Umbilical cord (tissue), 2 donors: ENCODE results near the gene TMEM131. TPM values are rescaled to one million over a fixed set of nuclear protein-coding genes. Genes with fewer than 3 reads are reported as not detected.
"Not testable (repeated sequence)": the region's sequence is repeated elsewhere in the genome, so short reads cannot be mapped to it uniquely, and the experiment has no call there.

Experiments
- DNase-seq: peaks from one replicate; pipeline ENCODE4 v3.0.0-alpha.2; 2015; ENCODE audit warnings: low spot score
- total RNA-seq: library from RNA; depleted of rRNA; stranded (reverse); fragments of >200 nt; gene quantifications from one replicate; pipeline ENCODE4 v1.2.3, GENCODE V29; 2014; ENCODE audit warnings: low replicate concordance; ENCODE audit not compliant: insufficient read depth

TMEM131 gene
- total RNA-seq, 1 donor from 2014 or later, result 29.9 TPM

DNA sequence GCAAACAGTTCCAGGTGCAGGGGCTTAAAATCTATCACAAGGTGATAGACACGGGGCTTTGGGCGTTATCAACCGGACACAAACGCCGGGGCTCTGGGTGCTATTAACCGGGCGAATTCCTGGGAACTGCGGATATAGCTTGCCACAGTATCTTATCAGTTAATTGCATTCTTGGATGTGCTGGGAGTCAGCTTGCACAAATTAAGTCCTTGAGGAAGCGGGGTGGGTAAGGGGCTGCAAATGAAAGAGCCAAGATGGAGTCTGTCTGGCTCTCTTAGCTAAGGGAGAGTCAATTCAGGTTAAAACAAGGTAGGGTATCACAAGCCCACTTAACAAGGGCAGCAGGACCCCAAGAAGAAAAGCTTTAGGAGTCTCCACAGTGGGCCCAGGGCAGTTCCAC, 283.6 kb downstream of the TMEM131 start:
- not testable (repeated sequence) for DNase-seq

DNA sequence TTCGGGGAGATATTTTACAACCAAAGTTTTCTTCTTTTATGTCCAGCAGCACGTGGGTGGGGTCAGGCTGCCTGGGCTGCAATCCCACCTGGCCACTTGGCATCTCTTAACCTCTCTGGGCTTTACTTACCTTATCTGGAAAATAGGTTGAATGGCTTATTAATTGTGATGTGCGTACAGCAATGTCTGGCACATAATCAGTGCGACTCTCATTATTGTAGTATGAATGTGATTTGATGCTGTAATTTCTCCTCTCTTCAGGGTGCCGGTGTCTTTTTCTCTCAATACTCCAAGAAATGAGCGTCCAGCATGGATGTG, 284.4 kb downstream of the TMEM131 start:
- DNase-seq, result no peak

DNA sequence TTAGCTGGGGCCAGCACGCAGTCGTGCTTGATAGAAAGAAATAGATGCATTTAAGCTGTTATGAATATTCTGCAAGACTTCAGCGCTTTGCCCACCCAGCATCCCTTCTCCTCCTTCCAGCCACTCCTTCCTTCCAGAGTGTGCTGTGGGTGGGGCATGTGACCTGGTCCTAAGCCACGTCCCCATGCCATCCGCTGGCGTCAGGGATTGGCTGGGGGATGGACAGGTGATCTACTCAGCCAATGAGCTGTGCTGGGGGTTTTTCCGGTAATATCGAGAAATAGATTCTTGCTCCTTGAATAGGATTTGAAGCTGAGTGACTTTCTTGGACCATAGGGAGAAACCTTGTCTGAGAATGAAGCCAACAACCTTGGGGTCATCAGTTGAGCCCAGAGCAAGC, 287.1 kb downstream of the TMEM131 start:
- DNase-seq, result no peak

DNA sequence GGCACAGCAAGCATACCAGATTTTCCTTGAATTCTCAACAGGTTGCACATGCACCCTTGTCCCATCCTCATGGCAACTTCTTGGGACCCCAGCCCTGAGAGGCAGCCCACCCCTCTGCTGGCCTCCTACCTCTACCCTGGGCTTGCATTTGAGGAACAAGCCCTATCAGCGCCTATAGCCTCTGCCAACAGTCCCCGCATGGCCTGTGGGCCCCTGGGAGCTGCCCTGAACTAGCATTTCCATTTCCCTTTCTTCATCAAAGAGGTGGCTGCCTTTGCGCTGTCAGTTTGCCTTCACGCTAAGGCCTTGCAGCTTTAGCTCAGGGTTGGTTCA, 287.7 kb downstream of the TMEM131 start:
- DNase-seq, result no peak

DNA sequence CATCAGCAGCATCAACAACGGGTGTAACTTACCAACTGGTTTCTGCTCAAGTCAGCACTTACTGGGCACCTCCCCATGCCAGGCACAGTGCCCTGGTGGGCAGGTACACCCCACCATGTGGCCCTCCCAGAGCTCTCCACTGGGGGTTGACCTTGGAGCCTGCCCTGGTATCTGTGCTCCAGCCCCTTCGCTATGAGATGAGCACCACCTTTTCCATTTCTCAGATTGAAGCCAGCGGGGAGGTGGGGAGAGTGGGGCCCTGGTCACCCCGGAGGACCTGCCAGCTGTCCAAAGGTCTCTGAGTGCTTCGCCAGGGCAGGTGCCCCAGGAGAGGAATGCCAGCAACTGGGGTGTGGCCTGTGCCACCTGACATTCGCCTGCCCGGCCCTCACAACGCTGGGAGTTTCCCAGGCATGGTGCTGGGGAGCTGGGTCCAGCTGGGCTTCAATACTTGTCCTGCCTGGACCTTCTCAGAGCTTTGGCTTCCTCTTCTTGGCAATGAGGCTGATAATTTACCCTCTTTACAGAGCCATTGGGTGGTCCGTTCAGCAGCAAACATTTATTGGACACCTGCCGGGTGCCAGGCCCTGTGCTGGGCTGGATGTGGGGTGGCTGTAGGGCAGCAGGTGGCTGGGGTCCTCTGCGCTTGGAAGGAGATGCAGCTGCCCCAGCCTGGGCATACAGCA, 288.2 kb downstream of the TMEM131 start:
- DNase-seq, result no peak

DNA sequence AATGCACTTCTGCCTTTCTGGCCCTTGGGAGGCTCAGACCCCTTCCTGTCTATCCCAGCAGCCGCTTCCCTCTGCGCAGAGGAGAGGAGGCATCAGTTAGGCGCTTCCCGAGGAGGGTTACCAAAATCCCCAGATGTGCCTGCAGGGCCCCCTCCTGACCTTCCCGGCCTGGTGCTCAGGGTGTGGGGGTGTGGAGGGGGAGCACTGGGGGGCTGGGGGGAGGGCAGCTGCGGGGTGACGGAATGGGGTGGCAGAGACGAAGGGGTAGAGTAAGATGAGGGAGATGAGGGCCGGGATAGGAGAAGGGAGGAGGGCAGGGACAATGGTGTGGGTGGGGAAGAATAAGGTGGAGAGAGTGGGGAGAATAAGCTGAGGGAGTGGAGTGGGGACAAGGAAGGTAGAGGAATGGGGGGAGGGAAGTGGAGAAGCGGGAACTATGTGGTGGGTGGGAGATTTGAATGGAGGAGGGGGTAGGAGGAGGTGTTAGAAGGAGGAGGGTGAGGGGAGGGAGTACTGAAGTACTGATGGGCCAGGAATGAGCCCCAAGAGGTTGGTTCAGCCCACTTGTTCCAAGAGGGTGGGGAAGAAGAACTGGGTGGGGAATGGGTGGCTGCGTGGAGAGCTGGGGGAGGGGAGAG, 288.9 kb downstream of the TMEM131 start:
- DNase-seq, result no peak

Other genes with a start within 250 kb of the TMEM131 start
- gene VWA3B, start 91.2 kb upstream of the TMEM131 start, total RNA-seq, result 6.7 TPM